ENCODE data around the gene GNPAT.

Gene GNPAT

DNA sequence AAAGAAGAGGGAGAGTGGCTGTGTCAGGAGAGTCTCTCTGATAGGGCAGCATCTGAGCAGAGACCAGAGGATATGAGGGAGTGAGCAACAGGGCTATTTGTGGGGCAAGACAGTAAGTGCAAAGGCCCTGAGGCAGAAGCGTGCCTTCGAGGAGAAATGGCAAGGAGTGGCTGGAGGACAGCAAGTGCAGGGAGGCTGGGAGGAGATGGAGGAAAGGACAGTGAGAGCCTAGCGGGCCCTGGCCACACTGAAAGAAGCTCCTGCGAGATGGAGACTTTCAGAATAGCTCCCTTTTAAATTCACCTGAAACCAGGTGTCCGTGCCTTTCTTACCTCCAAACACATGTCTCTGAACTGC is 71.4 kb downstream of the GNPAT start:
- Histone ChIP-seq H3K27me3 (ENCODE audit: control insufficient read depth in 1 of 2, insufficient read depth in 2 of 2, low read length in 2 of 2) (no peaks in the 10 kb centered on the region), H3K9me3 (ENCODE audit: control insufficient read depth in 1 of 2, low read length in 2 of 2) (no peaks in the 10 kb centered on the region), H3K9ac (ENCODE audit: low read depth in 1 of 2, low read length in 2 of 2) (no peak overlapping the region), H3K36me3 (ENCODE audit: control insufficient read depth in 1 of 2, insufficient read depth in 2 of 2, low read length in 2 of 2) (no peaks in the 10 kb centered on the region), H3K27ac (ENCODE audit: low read depth, low read length) (no peak overlapping the region), H3K4me3 (ENCODE audit: low read depth in 1 of 2, low read length in 2 of 2) (no peak overlapping the region), H3K4me1 (ENCODE audit: control insufficient read depth in 1 of 2, insufficient read depth in 2 of 2, low read length in 2 of 2) (no peaks in the 10 kb centered on the region)

DNA sequence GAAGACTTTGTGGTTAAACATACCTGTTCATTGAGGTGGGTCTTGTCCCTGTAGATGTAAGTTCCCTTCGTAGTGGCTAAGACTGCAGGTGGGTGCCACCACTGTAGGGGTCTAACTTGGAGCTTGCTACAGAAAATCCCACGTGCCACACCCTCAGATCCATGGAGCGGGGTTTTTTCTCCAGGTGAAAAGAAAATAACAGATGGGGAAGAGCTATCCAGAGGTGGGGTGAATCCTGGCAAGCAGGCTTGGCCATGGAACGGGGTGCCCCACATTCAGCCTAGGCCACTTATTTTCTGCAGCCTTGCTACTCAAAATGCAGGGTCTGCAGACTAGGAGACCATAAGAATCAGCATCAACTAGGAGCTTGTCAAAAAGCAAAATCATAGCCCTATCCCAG is 72.6 kb downstream of the GNPAT start:
- Histone ChIP-seq H3K9me3 (ENCODE audit: control insufficient read depth in 1 of 2, low read length in 2 of 2) (no peaks in the 10 kb centered on the region), H3K36me3 (ENCODE audit: control insufficient read depth in 1 of 2, insufficient read depth in 2 of 2, low read length in 2 of 2) (no peaks in the 10 kb centered on the region), H3K27me3 (ENCODE audit: control insufficient read depth in 1 of 2, insufficient read depth in 2 of 2, low read length in 2 of 2) (no peaks in the 10 kb centered on the region), H3K4me1 (ENCODE audit: control insufficient read depth in 1 of 2, insufficient read depth in 2 of 2, low read length in 2 of 2) (no peaks in the 10 kb centered on the region), H3K9ac (ENCODE audit: low read depth in 1 of 2, low read length in 2 of 2) (no peak overlapping the region), H3K27ac (ENCODE audit: low read depth, low read length) (no peak overlapping the region), H3K4me3 (ENCODE audit: low read depth in 1 of 2, low read length in 2 of 2) (no peak overlapping the region)

DNA sequence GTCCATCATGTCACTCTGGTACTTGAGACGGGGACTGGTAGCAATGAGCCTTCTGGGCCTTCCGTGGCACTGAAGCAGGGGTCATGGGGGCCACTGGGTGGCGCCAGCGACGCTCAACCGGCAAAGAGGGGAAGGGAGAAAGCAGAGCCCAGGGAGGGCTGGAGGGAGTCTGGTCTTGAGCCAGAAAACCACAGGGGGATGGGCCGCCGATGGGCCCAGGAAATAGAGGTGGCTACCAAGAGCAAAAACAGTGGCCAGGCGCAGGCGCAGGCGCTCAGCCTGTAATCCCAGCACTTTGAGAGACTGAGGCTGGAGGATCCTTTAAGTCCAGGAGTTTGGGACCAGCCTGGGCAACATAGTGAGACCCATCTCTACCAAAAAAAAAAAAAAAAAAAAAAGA is 74.9 kb downstream of the GNPAT start:
- Histone ChIP-seq H3K4me1 (ENCODE audit: control insufficient read depth in 1 of 2, insufficient read depth in 2 of 2, low read length in 2 of 2) (no peaks in the 10 kb centered on the region), H3K36me3 (ENCODE audit: control insufficient read depth in 1 of 2, insufficient read depth in 2 of 2, low read length in 2 of 2) (no peaks in the 10 kb centered on the region), H3K9me3 (ENCODE audit: control insufficient read depth in 1 of 2, low read length in 2 of 2) (no peaks in the 10 kb centered on the region), H3K27me3 (ENCODE audit: control insufficient read depth in 1 of 2, insufficient read depth in 2 of 2, low read length in 2 of 2) (no peaks in the 10 kb centered on the region), H3K27ac (ENCODE audit: low read depth, low read length) (no peak overlapping the region), H3K9ac (ENCODE audit: low read depth in 1 of 2, low read length in 2 of 2) (no peak overlapping the region), H3K4me3 (ENCODE audit: low read depth in 1 of 2, low read length in 2 of 2) (no peak overlapping the region)

DNA sequence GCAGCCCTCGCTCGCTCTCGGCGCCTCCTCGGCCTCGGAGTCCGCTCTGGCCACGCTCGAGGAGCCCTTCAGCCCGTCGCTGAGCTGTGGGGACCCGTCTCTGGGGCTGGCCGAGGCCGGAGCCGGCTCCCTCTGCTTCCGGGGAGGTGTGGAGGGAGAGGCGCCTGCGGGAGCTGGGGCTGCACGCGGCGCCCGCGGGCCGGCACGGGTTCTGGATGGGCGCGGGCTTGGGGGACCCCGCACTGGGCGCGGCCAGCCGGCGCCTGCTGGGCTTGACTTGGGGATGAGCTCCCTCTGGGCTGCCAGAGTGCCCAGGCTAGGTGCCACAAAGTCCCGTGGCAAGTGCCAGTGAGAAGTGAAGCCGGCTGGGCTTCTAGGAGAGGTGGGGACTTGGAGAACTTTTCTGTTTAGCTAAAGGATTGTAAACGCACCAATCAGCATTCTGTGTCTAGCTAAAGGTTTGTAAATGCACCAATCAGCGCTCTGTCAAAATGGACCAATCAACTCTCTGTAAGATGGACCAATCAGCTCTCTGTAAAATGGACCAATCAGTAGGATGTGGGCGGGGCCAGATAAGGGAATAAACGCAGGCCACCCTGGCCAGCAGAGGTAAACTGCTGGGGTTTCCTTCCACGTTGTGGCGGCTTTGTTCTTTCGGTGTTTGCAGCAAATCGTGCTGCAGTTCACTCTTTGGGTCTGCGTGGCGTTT is 76.4 kb downstream of the GNPAT start:
- H3K4me1 ChIP-seq (ENCODE audit: control insufficient read depth in 1 of 2, insufficient read depth in 2 of 2, low read length in 2 of 2) = no peaks in the 10 kb centered on the region
- no peaks in the 10 kb centered on the region for H3K27me3 ChIP-seq (ENCODE audit: control insufficient read depth in 1 of 2, insufficient read depth in 2 of 2, low read length in 2 of 2)
- no peaks in the 10 kb centered on the region for H3K9me3 ChIP-seq (ENCODE audit: control insufficient read depth in 1 of 2, low read length in 2 of 2)
- no peak overlapping the region for H3K9ac ChIP-seq (ENCODE audit: low read depth in 1 of 2, low read length in 2 of 2)
- H3K4me3 ChIP-seq (ENCODE audit: low read depth in 1 of 2, low read length in 2 of 2) = no peak overlapping the region
- no peaks in the 10 kb centered on the region for H3K36me3 ChIP-seq (ENCODE audit: control insufficient read depth in 1 of 2, insufficient read depth in 2 of 2, low read length in 2 of 2)
- H3K27ac ChIP-seq (ENCODE audit: low read depth, low read length) = no peak overlapping the region

DNA sequence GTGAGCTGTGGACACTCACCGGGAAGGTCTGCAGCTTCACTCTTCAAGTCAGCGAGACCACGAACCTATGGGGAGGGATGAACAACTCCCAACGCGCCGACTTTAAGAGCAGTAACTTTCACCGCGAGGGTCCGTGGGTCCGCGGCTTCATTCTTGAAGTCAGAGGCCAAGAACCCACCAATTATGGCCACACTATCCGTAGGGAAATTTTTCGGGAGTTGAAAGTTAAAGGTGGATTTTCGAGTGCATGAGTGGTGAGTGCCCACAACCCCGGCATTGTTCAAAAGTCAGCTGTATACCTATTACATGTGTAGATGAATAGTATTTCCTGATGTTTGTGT is 77.0 kb downstream of the GNPAT start:
- Histone ChIP-seq H3K4me3 (ENCODE audit: low read depth in 1 of 2, low read length in 2 of 2) (no peak overlapping the region), H3K9me3 (ENCODE audit: control insufficient read depth in 1 of 2, low read length in 2 of 2) (no peaks in the 10 kb centered on the region), H3K36me3 (ENCODE audit: control insufficient read depth in 1 of 2, insufficient read depth in 2 of 2, low read length in 2 of 2) (no peaks in the 10 kb centered on the region), H3K4me1 (ENCODE audit: control insufficient read depth in 1 of 2, insufficient read depth in 2 of 2, low read length in 2 of 2) (no peaks in the 10 kb centered on the region), H3K27ac (ENCODE audit: low read depth, low read length) (no peak overlapping the region), H3K27me3 (ENCODE audit: control insufficient read depth in 1 of 2, insufficient read depth in 2 of 2, low read length in 2 of 2) (no peaks in the 10 kb centered on the region), H3K9ac (ENCODE audit: low read depth in 1 of 2, low read length in 2 of 2) (no peak overlapping the region)

DNA sequence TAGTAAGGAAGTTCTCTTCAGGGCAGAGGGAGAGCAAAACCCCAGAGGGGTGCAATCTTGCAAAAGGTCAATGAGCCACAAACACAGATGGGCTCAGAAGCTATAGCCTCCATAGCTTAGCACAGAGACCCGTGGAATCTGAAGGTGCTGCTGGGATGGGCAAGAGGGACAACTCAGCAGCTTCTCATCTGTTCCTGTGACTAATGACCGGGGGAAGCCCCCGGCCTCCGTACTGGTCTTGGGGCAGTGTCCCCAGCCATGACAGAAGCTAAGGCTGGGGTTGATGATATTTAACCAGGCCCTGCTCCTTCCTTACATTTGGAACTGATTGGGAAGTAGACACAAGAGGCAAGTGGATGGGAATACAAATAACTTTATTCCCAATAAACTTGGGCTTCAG is 77.6 kb downstream of the GNPAT start:
- Histone ChIP-seq H3K4me1 (ENCODE audit: control insufficient read depth in 1 of 2, insufficient read depth in 2 of 2, low read length in 2 of 2) (no peaks in the 10 kb centered on the region), H3K27ac (ENCODE audit: low read depth, low read length) (no peak overlapping the region), H3K9ac (ENCODE audit: low read depth in 1 of 2, low read length in 2 of 2) (no peak overlapping the region), H3K4me3 (ENCODE audit: low read depth in 1 of 2, low read length in 2 of 2) (no peak overlapping the region), H3K27me3 (ENCODE audit: control insufficient read depth in 1 of 2, insufficient read depth in 2 of 2, low read length in 2 of 2) (no peaks in the 10 kb centered on the region), H3K36me3 (ENCODE audit: control insufficient read depth in 1 of 2, insufficient read depth in 2 of 2, low read length in 2 of 2) (no peaks in the 10 kb centered on the region), H3K9me3 (ENCODE audit: control insufficient read depth in 1 of 2, low read length in 2 of 2) (no peaks in the 10 kb centered on the region)

DNA sequence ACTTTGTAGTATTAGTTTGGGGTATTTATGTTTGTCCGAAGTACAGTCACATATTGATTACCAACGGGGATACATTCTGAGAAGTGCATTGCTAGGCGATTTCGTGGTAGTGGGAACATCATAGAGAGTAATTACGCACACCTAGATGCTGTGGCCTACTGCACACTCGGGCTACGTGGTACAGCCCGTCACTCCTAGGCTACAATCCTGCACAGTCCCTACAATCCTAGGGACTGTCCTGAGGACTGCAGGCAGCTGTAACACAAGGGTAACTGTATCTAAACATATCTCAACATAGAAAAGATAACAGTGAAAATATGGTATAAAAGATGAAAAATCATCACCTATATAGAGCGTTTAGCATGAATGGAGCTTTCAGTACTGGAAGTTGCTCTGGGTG is 78.1 kb downstream of the GNPAT start:
- H3K4me3 ChIP-seq (ENCODE audit: low read depth in 1 of 2, low read length in 2 of 2) = no peak overlapping the region
- H3K36me3 ChIP-seq (ENCODE audit: control insufficient read depth in 1 of 2, insufficient read depth in 2 of 2, low read length in 2 of 2) = no peaks in the 10 kb centered on the region
- H3K9me3 ChIP-seq (ENCODE audit: control insufficient read depth in 1 of 2, low read length in 2 of 2) = no peaks in the 10 kb centered on the region

DNA sequence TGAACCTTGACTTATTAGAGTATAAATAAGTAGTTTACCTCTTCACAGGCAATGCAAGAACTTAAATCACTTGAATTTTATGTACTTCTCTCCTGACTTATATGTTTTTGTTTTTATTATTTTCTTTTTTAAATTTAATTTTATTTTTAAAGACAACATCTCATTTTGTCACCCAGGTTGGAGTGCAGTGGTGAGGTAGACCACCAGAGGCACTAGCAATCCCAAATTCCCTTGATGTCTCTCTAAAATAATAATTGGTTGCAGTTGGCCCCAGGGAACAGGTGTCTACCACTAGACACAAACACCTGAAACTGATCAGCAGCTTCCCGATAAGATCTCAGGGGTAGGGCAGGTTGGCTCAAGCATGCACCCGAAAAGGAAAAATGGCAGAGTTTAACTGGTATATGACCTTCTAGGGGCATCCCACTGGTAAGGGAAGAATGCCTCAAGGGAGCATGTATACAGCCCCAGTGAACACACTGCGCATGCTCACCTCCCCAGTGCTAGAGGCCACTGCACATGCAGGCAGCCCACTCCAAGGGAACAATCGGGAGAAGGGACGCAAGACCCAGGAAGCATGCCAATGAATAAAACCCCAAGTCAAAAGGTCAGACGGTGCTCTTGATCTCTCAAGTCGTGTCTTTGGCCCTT is 82.0 kb downstream of the GNPAT start:
- no peaks in the 10 kb centered on the region for H3K4me1 ChIP-seq (ENCODE audit: control insufficient read depth in 1 of 2, insufficient read depth in 2 of 2, low read length in 2 of 2)
- H3K9me3 ChIP-seq (ENCODE audit: control insufficient read depth in 1 of 2, low read length in 2 of 2) = no peaks in the 10 kb centered on the region
- H3K27ac ChIP-seq (ENCODE audit: low read depth, low read length) = no peak overlapping the region
- no peaks in the 10 kb centered on the region for H3K36me3 ChIP-seq (ENCODE audit: control insufficient read depth in 1 of 2, insufficient read depth in 2 of 2, low read length in 2 of 2)
- no peak overlapping the region for H3K4me3 ChIP-seq (ENCODE audit: low read depth in 1 of 2, low read length in 2 of 2)
- H3K9ac ChIP-seq (ENCODE audit: low read depth in 1 of 2, low read length in 2 of 2) = no peak overlapping the region
- no peaks in the 10 kb centered on the region for H3K27me3 ChIP-seq (ENCODE audit: control insufficient read depth in 1 of 2, insufficient read depth in 2 of 2, low read length in 2 of 2)

More for the DNA sequence above, 78.1 kb downstream of the GNPAT start:
- H3K27ac ChIP-seq (ENCODE audit: low read depth, low read length) = no peak overlapping the region
- H3K4me1 ChIP-seq (ENCODE audit: control insufficient read depth in 1 of 2, insufficient read depth in 2 of 2, low read length in 2 of 2) = no peaks in the 10 kb centered on the region
- H3K9ac ChIP-seq (ENCODE audit: low read depth in 1 of 2, low read length in 2 of 2) = no peak overlapping the region
- no peaks in the 10 kb centered on the region for H3K27me3 ChIP-seq (ENCODE audit: control insufficient read depth in 1 of 2, insufficient read depth in 2 of 2, low read length in 2 of 2)

DNA sequence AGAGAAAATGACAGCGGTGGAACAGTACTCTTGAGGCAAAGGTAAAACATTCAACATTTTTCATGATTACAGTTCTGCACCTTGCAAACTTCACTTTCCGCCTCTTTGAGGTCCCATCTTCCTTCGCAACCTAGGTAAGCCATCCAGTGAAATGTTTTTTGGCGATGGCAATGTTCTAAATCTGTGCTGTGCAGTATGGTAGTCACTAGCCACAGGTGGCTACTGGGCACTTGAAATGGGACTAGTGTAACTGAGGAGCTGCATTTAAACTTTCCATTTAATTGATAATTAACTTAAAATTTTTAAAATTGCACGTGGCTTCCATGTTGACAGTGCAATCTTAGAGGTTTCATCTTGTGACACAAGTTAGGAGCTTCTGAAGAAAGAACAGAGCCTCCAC is 83.6 kb downstream of the GNPAT start:
- Histone ChIP-seq H3K9me3 (ENCODE audit: control insufficient read depth in 1 of 2, low read length in 2 of 2) (no peaks in the 10 kb centered on the region), H3K4me3 (ENCODE audit: low read depth in 1 of 2, low read length in 2 of 2) (no peak overlapping the region), H3K36me3 (ENCODE audit: control insufficient read depth in 1 of 2, insufficient read depth in 2 of 2, low read length in 2 of 2) (no peaks in the 10 kb centered on the region), H3K27me3 (ENCODE audit: control insufficient read depth in 1 of 2, insufficient read depth in 2 of 2, low read length in 2 of 2) (no peaks in the 10 kb centered on the region), H3K9ac (ENCODE audit: low read depth in 1 of 2, low read length in 2 of 2) (no peak overlapping the region), H3K4me1 (ENCODE audit: control insufficient read depth in 1 of 2, insufficient read depth in 2 of 2, low read length in 2 of 2) (no peaks in the 10 kb centered on the region), H3K27ac (ENCODE audit: low read depth, low read length) (no peak overlapping the region)

DNA sequence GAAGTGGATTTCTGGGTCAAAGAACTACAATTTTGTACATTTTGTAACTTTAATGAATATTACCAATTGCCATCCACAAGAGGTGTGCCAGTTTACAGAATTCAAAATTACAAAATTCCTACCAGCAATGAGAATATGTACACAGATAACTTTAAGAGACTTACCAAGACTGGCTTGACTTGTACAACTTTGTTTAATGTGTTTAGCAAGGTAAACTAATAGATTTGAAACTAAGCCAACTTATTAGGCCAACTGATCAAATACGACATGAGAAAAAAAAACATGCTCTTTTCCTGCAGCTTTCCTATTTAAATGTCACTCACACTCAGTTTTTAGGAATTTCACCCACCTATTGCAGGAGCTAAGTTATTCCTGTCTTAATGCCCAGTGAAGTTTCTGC is 85.2 kb downstream of the GNPAT start:
- no peaks in the 10 kb centered on the region for H3K27me3 ChIP-seq (ENCODE audit: control insufficient read depth in 1 of 2, insufficient read depth in 2 of 2, low read length in 2 of 2)
- H3K27ac ChIP-seq (ENCODE audit: low read depth, low read length) = no peak overlapping the region
- H3K4me3 ChIP-seq (ENCODE audit: low read depth in 1 of 2, low read length in 2 of 2) = no peak overlapping the region
- no peaks in the 10 kb centered on the region for H3K4me1 ChIP-seq (ENCODE audit: control insufficient read depth in 1 of 2, insufficient read depth in 2 of 2, low read length in 2 of 2)
- no peak overlapping the region for H3K9ac ChIP-seq (ENCODE audit: low read depth in 1 of 2, low read length in 2 of 2)
- no peaks in the 10 kb centered on the region for H3K36me3 ChIP-seq (ENCODE audit: control insufficient read depth in 1 of 2, insufficient read depth in 2 of 2, low read length in 2 of 2)
- no peaks in the 10 kb centered on the region for H3K9me3 ChIP-seq (ENCODE audit: control insufficient read depth in 1 of 2, low read length in 2 of 2)

All from duodenal mucosa (tissue), 2 donors.